Adrenal gland (tissue), 5 donors: ENCODE data around the gene GATA6.

Experiments
- POLR2A ChIP-seq, 2 donors: fragments of 450-650 bp; IDR thresholded peaks; one replicate each; pipeline ENCODE4 v1.6.1; 2017; ENCODE audit warnings: antibody characterized with exemption in 2 of 2, mild to moderate bottlenecking in 2 of 2, moderate library complexity in 1 of 2
- TF ChIP-seq, protein P1 (sequence below), 6 experiments: fragments of 450-650 bp in 4 of 6; fragments of 200-600 bp in 2 of 6; sonication (generic) in 1 of 6; IDR thresholded peaks; 1 replicate in 5 of 6; 2 replicates in 1 of 6; pipeline versions ENCODE4 v1.5.1 to v1.8.0; 2016 to 2021; ENCODE audit warnings: antibody characterized with exemption in 6 of 6, mild to moderate bottlenecking in 2 of 6, moderate library complexity in 1 of 6
- donor health status: DM: no; HTN: no; CAD: no.

DNA sequence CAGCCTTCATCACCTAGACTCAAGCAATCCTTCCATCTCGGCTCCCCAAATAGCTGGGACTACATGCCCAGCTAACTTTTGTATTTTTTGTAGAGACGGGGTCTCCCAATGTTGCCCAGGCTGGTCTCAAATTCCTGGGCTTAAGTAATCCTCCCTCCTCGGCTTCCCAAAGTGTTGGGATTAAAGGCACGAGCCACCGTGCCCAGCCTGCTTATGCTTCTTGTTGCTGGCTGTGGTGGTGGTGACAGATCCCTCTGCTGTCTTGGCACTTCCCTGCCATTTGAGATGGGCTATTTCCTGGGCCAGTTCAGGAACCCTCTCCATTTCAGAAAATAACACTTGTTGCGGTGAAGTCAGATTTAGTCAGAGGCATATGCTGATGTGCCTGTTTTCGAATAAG, 28.8 kb downstream of the GATA6 start:
- no peak for TF ChIP-seq POLR2A (IDR thresholded peaks at IDR 0.05)
- TF ChIP-seq, protein P1, sequence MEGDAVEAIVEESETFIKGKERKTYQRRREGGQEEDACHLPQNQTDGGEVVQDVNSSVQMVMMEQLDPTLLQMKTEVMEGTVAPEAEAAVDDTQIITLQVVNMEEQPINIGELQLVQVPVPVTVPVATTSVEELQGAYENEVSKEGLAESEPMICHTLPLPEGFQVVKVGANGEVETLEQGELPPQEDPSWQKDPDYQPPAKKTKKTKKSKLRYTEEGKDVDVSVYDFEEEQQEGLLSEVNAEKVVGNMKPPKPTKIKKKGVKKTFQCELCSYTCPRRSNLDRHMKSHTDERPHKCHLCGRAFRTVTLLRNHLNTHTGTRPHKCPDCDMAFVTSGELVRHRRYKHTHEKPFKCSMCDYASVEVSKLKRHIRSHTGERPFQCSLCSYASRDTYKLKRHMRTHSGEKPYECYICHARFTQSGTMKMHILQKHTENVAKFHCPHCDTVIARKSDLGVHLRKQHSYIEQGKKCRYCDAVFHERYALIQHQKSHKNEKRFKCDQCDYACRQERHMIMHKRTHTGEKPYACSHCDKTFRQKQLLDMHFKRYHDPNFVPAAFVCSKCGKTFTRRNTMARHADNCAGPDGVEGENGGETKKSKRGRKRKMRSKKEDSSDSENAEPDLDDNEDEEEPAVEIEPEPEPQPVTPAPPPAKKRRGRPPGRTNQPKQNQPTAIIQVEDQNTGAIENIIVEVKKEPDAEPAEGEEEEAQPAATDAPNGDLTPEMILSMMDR (IDR thresholded peaks at IDR 0.05) = no peak
